ENCODE data around the gene FNBP1L. TPM values are rescaled to one million over a fixed set of nuclear protein-coding genes. Genes with fewer than 3 reads are reported as not detected.
"Not testable (repeated sequence)": the region's sequence is repeated elsewhere in the genome, so short reads cannot be mapped to it uniquely, and the experiment has no call there.

FNBP1L gene
- total RNA-seq, 1 experiment from 2014 or later, result 31.8 TPM

- Mint-ChIP-seq H3K4me3 (ENCODE audit: unreplicated experiment) (no peak overlapping the region), H3K4me1 (ENCODE audit: insufficient read depth, unreplicated experiment) (no peaks in the 10 kb centered on the region), H3K36me3 (ENCODE audit: insufficient read depth, unreplicated experiment) (no peaks in the 10 kb centered on the region), H3K27ac (ENCODE audit: low read depth, unreplicated experiment) (no peak overlapping the region), H3K9me3 (ENCODE audit: unreplicated experiment) (no peaks in the 10 kb centered on the region), H3K27me3 (ENCODE audit: insufficient read depth, unreplicated experiment) (no peaks in the 10 kb centered on the region)
- intact Hi-C loops (cut with micrococcal nuclease), result no loop called here
- DNase-seq (ENCODE audit: unreplicated experiment), result no peak
- POLR2A ChIA-PET, result no interaction called here
- no TSS peak for BruUV-seq (replicated peaks)
- CTCF ChIA-PET, result interaction anchor here (1.0 kb wide), 1 partner anchor 12 kb away, joined by 3 read pairs; no protein-coding TSS in a partner anchor
- TF ChIP-seq CTCF (IDR thresholded peaks at IDR 0.05; ENCODE audit: unreplicated experiment), result no peak
These were observed 16.0 kb downstream of the FNBP1L start for GRCh38 chr1:93463960-93464359.

- BruUV-seq (replicated peaks); DNase-seq (ENCODE audit: unreplicated experiment); H3K36me3 Mint-ChIP-seq (ENCODE audit: insufficient read depth, unreplicated experiment); H3K27ac Mint-ChIP-seq (ENCODE audit: low read depth, unreplicated experiment); H3K27me3 Mint-ChIP-seq (ENCODE audit: insufficient read depth, unreplicated experiment); H3K4me3 Mint-ChIP-seq (ENCODE audit: unreplicated experiment); CTCF ChIA-PET; H3K9me3 Mint-ChIP-seq (ENCODE audit: unreplicated experiment); intact Hi-C loops (cut with micrococcal nuclease); POLR2A ChIA-PET; H3K4me1 Mint-ChIP-seq (ENCODE audit: insufficient read depth, unreplicated experiment): not testable (repeated sequence)
These were observed 17.6 kb downstream of the FNBP1L start for GRCh38 chr1:93465371-93466082.

GRCh38 chr1:93467606-93468005, 19.7 kb downstream of the FNBP1L start:
- Mint-ChIP-seq H3K4me3 (ENCODE audit: unreplicated experiment) (no peak overlapping the region), H3K27me3 (ENCODE audit: insufficient read depth, unreplicated experiment) (no peaks in the 10 kb centered on the region), H3K36me3 (ENCODE audit: insufficient read depth, unreplicated experiment) (peaks cover 9% of the 10 kb centered on the region), H3K4me1 (ENCODE audit: insufficient read depth, unreplicated experiment) (peaks cover 7% of the 10 kb centered on the region), H3K9me3 (ENCODE audit: unreplicated experiment) (no peaks in the 10 kb centered on the region), H3K27ac (ENCODE audit: low read depth, unreplicated experiment) (no peak overlapping the region)
- POLR2A ChIA-PET, result no interaction called here
- DNase-seq (ENCODE audit: unreplicated experiment), result no peak
- no TSS peak for BruUV-seq (replicated peaks)
- intact Hi-C loops (cut with micrococcal nuclease), result no loop called here
- no peak for TF ChIP-seq CTCF (IDR thresholded peaks at IDR 0.05; ENCODE audit: unreplicated experiment)
- CTCF ChIA-PET, result interaction anchor here (0.6 kb wide), 1 partner anchor 90 kb away, joined by 3 read pairs; no protein-coding TSS in a partner anchor

- Mint-ChIP-seq H3K27me3 (ENCODE audit: insufficient read depth, unreplicated experiment) (no peaks in the 10 kb centered on the region), H3K27ac (ENCODE audit: low read depth, unreplicated experiment) (no peak overlapping the region), H3K4me1 (ENCODE audit: insufficient read depth, unreplicated experiment) (peaks cover 10% of the 10 kb centered on the region), H3K36me3 (ENCODE audit: insufficient read depth, unreplicated experiment) (peaks cover 9% of the 10 kb centered on the region), H3K4me3 (ENCODE audit: unreplicated experiment) (no peak overlapping the region), H3K9me3 (ENCODE audit: unreplicated experiment) (no peaks in the 10 kb centered on the region)
- DNase-seq (ENCODE audit: unreplicated experiment), result no peak
- ChIA-PET CTCF (interaction anchor here (0.6 kb wide), 1 partner anchor 311 kb away, joined by 7 read pairs; no protein-coding TSS in a partner anchor), POLR2A (no interaction called here)
- intact Hi-C loops (cut with micrococcal nuclease), result no loop called here
- BruUV-seq (replicated peaks), result no TSS peak
- TF ChIP-seq CTCF (IDR thresholded peaks at IDR 0.05; ENCODE audit: unreplicated experiment), result no peak
These were observed 20.7 kb downstream of the FNBP1L start for GRCh38 chr1:93468662-93469061.

DNA sequence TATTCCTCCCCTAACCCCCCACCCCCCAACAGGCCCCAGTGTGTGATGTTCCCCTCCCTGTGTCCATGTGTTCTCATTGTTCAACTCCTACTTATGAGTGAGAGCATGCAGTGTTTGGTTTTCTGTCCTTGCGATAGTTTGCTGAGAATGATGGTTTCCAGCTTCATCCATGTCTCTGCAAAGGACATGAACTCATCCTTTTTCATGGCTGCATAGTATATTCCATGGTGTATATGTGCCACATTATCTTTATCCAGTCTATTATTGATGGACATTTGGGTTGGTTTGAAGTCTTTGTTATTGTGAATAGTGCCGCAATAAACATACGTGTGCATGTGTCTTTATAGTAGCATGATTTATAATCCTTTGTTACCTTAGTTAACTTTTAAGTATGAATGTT, 21.3 kb downstream of the FNBP1L start:
- intact Hi-C loops (cut with micrococcal nuclease); H3K4me3 Mint-ChIP-seq (ENCODE audit: unreplicated experiment); POLR2A ChIA-PET; H3K27ac Mint-ChIP-seq (ENCODE audit: low read depth, unreplicated experiment); BruUV-seq (replicated peaks); H3K27me3 Mint-ChIP-seq (ENCODE audit: insufficient read depth, unreplicated experiment); H3K9me3 Mint-ChIP-seq (ENCODE audit: unreplicated experiment); H3K36me3 Mint-ChIP-seq (ENCODE audit: insufficient read depth, unreplicated experiment); DNase-seq (ENCODE audit: unreplicated experiment): not testable (repeated sequence)
- CTCF ChIA-PET, result interaction anchor here (0.6 kb wide), 1 partner anchor 311 kb away, joined by 7 read pairs; no protein-coding TSS in a partner anchor
- peaks cover 11% of the 10 kb centered on the region for H3K4me1 Mint-ChIP-seq (ENCODE audit: insufficient read depth, unreplicated experiment)

All from MCF 10A (cell line).